Pancreas (tissue), 10 donors: ENCODE data around the gene MSS51. TPM values are rescaled to one million over a fixed set of nuclear protein-coding genes. Genes with fewer than 3 reads are reported as not detected.

Experiments
- ATAC-seq, 4 donors: fragments of 200-7000 bp; cut with Tn5 transposase; one replicate each; pipeline versions ENCODE4 v1.8.0 to v1.9.1; 2020; ENCODE audit warnings: mild to moderate bottlenecking in 4 of 4, moderate library complexity in 4 of 4
- DNase-seq, 6 donors: peaks; one replicate each; pipeline ENCODE4 v3.0.0-alpha.2; 2020
- FAIRE-seq: peaks from 2 replicates; lab custom pipeline; 2012; peaks lifted over from hg19 to GRCh38; lab: Jason Lieb, UNC
- H3K27ac ChIP-seq, 4 donors: fragments of 200-600 bp; sonication (generic); 1 replicate in 3 of 4; 2 replicates in 1 of 4; pipeline versions ENCODE4 v1.5.0 to v1.8.0; 2020
- H3K27me3 ChIP-seq, 4 donors: fragments of 200-600 bp; one replicate each; pipeline ENCODE4 v1.8.0; 2021
- H3K36me3 ChIP-seq, 3 donors: fragments of 200-600 bp; sonication (generic) in 1 of 3; one replicate each; pipeline versions ENCODE4 v1.5.0 to v1.8.0; 2020 to 2021
- H3K4me1 ChIP-seq, 3 donors: fragments of 200-600 bp; one replicate each; pipeline ENCODE4 v1.8.0; 2021
- H3K4me3 ChIP-seq, 4 donors: fragments of 200-600 bp; sonication (generic) in 2 of 4; one replicate each; pipeline versions ENCODE4 v1.5.0 to v1.8.0; 2020 to 2021
- H3K9me3 ChIP-seq, 4 donors: fragments of 200-600 bp; one replicate each; pipeline ENCODE4 v1.8.0; 2021
- WGBS, 2 donors: extraction: QIAGEN DNeasy Blood & Tissue Kit; methylation state at CpG; one replicate each; pipeline ENCODE4 v1.1.7; 2013; 5-methylcytosine and 5-hydroxymethylcytosine counted together
- intact Hi-C, 3 donors: fragments of 100-400 bp; cut with DNase I; formaldehyde crosslinking; loops; one replicate each; pipeline versions ENCODE4 v1.11.1 to v1.14.2; 2022
- polyA plus RNA-seq, 2 donors: library from polyadenylated mRNA; stranded (reverse); fragments of 200-250 nt; gene quantifications; one replicate each; pipeline ENCODE4 v1.2.3, GENCODE V29; 2013
- total RNA-seq, 6 donors: library from RNA; stranded (reverse); fragmentation: NEBNext Ultra II Directional in 4 of 6; extraction: Animal tissue kit (Norgen Biotek cat#: 25700) in 4 of 6; gene quantifications; one replicate each; pipeline versions ENCODE4 v1.2.1 to v1.2.4, GENCODE V29; 2021 to 2023
- TF ChIP-seq, protein P1 (sequence below), 4 donors: fragments of 200-600 bp; sonication (generic) in 3 of 4; IDR thresholded peaks; one replicate each; pipeline versions ENCODE4 v1.5.0 to v1.8.0; 2021; ENCODE audit warnings: antibody characterized with exemption in 4 of 4
- donor health status: healthy with polysubstance abuse.
- donor health status: DM: no; HTN: no; CAD: no; lungs with moderate emphysema.
- donor health status: DM: no; HTN: no; CAD: no.
- donor health status: control.
- donor health status: control.
- donor health status: Bipolar disorder and iron deficiency.
- donor health status: DM: yes; HTN: yes; CAD: no.
- donor health status: DM: no; HTN: no; CAD: no.
- donor health status: DM: no; HTN: no; CAD: no.
- donor health status: DM: yes; HTN: yes; CAD: no.

MSS51 gene
- total and polyA plus RNA-seq, 8 donors: 0.28 to 2.6 (median 1.2) TPM

DNA sequence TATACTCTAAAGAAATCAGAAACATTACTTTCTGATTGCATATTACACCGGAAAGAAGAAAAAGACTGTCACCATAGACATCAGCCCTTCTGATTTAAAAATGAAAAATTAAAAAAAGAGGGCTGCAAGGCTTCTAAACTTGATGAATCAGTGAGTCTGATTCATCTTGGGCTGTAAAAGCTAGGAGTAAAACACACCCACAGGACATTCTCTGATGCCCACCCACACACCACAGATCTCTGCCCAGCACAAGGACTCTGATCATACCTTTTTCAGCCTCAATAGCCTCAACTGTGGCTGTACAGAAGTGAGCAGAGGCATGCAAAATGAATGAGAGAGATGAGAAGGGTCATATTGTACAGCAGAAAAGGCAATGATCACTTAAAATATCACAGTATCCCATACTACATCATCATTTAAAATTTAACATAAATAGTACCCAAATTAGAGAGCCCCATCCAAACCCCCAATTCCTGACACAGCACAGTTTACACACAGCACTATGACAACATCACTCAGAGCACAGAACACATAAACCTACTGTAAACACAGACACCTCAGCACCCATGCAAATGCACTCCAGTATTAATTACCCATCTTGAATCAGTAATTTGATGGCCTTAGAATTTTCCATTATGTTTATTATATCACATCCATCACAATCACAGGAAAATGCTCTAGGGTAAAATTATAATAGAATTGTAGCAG, 6.4 kb upstream of the MSS51 start:
- FAIRE-seq (no peak), DNase-seq (no peak), ATAC-seq (no peak)
- no peaks in the 10 kb centered on the region for H3K27me3 ChIP-seq
- H3K9me3 ChIP-seq: no peaks in the 10 kb centered on the region
- H3K27ac ChIP-seq: no peak overlapping the region
- H3K4me1 ChIP-seq: no peaks in the 10 kb centered on the region
- peaks cover 0 to 11% (median 5%) of the 10 kb centered on the region in 3 donors for H3K36me3 ChIP-seq
- 94 to 95% methylated on average over 1 of the region's 1 CpG for WGBS, 2 donors
- TF ChIP-seq, protein P1, sequence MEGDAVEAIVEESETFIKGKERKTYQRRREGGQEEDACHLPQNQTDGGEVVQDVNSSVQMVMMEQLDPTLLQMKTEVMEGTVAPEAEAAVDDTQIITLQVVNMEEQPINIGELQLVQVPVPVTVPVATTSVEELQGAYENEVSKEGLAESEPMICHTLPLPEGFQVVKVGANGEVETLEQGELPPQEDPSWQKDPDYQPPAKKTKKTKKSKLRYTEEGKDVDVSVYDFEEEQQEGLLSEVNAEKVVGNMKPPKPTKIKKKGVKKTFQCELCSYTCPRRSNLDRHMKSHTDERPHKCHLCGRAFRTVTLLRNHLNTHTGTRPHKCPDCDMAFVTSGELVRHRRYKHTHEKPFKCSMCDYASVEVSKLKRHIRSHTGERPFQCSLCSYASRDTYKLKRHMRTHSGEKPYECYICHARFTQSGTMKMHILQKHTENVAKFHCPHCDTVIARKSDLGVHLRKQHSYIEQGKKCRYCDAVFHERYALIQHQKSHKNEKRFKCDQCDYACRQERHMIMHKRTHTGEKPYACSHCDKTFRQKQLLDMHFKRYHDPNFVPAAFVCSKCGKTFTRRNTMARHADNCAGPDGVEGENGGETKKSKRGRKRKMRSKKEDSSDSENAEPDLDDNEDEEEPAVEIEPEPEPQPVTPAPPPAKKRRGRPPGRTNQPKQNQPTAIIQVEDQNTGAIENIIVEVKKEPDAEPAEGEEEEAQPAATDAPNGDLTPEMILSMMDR (IDR thresholded peaks at IDR 0.05): no peak
- no peak overlapping the region for H3K4me3 ChIP-seq
- intact Hi-C loops: no loop called here

DNA sequence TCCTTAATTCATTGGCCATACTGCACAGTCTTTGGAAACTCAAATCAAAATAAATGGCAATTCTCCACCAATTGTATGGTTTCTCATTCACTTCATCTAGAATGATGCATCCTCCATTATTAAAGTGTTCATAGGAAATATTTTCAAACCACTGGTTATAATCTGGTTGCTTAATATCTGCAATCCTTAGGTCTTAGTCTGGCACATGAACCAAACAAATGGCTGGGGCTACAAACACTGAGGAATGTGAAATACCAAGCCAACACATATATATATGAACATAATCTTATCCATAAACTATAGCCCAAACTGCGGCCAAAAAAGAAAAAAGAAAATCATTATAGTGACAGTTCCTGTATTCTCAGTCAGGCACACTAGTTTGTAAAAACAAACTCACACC, 5.7 kb upstream of the MSS51 start:
- Histone ChIP-seq H3K36me3 (peaks cover 0 to 5% (median 5%) of the 10 kb centered on the region in 3 donors), H3K27ac (no peak overlapping the region), H3K4me1 (no peaks in the 10 kb centered on the region), H3K4me3 (no peak overlapping the region), H3K9me3 (no peaks in the 10 kb centered on the region), H3K27me3 (no peaks in the 10 kb centered on the region)
- ATAC-seq (no peak), FAIRE-seq (no peak), DNase-seq (no peak)
- WGBS, 2 donors: 81 to 93% methylated on average over 1 of the region's 1 CpG
- TF ChIP-seq, protein P1 (IDR thresholded peaks at IDR 0.05): no peak
- intact Hi-C loops: no loop called here

DNA sequence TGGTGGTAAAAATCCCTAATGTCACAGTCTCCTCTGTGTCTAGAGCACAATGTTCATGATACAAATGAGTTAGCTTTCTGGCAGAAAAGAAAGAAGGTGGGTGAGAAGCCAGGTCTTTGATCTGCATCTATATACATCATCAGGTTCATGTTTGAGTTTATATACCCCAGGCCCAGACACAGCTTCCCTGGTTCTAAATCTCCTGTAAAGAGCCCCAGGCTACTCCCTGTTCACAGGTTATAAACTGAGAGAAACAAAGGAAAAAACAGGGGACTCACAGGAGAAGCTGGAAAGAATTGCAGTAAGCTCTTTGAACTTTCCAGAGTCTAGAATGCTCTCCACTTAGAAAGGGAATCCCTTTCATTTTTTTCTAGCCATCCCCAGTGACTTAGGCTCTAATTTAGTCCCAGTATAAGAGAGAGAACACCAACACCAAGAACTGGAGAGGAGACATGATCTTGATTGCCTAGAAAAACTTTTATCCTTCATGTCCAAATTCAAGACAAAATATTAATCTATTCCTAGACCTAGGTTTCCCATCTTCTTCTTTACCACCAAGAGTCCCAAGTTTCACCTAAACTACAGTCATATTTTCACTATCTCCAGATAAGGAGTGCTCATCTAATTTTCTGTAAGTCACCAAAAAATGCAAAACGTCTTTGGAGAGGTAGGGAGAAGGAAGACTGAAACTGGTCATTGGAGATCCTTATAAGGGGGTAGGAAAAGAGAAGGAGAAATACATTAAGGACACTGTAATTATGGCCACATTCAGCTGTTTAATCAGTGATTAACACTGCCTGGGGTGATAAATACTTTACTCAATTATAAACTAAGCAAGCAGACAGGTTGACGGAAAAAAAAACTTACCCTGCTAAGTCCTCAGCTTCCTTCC, 469 bp downstream of the MSS51 start:
- intact Hi-C loops: no loop called here
- FAIRE-seq (no peak), DNase-seq (no peak), ATAC-seq (no peak)
- H3K4me3 ChIP-seq: no peak overlapping the region
- H3K9me3 ChIP-seq: no peaks in the 10 kb centered on the region
- 73 to 80% methylated on average over 2 of the region's 2 CpGs for WGBS, 2 donors
- no peaks in the 10 kb centered on the region for H3K4me1 ChIP-seq
- no peak overlapping the region for H3K27ac ChIP-seq
- TF ChIP-seq, protein P1 (IDR thresholded peaks at IDR 0.05): no peak
- peaks cover 0 to 4% (median 0%) of the 10 kb centered on the region in 3 donors for H3K36me3 ChIP-seq
- no peaks in the 10 kb centered on the region for H3K27me3 ChIP-seq

DNA sequence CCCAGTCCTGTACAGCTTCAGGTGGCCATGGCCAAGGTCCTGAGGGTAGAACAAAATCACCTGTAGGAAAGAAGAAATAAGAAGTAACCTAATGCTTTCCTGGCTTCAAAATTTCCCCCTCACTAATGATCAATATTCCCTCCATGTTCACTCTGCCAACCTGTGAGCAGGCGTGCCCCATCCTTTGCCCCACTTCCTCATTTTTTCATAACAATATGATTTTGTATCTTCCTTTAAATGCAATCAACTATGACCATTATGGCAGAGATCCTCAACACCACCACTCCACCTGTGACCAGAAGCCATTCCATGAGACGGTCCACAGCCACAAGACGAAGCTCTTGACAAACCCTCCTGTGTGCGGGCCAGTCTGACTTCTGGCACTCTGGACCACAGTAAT, 7.0 kb downstream of the MSS51 start:
- FAIRE-seq (no peak), ATAC-seq (no peak), DNase-seq (no peak)
- no peaks in the 10 kb centered on the region for H3K27me3 ChIP-seq
- no peaks in the 10 kb centered on the region for H3K9me3 ChIP-seq
- intact Hi-C loops: no loop called here
- no peak overlapping the region for H3K27ac ChIP-seq
- no peak overlapping the region for H3K4me3 ChIP-seq
- H3K36me3 ChIP-seq: peaks cover 0 to 16% (median 7%) of the 10 kb centered on the region in 3 donors
- H3K4me1 ChIP-seq: no peaks in the 10 kb centered on the region
- WGBS, 2 donors: 95 to 98% methylated on average over 4 of the region's 4 CpGs
- TF ChIP-seq, protein P1 (IDR thresholded peaks at IDR 0.05): no peak
